ENCODE data around the gene CNN1. TPM values are rescaled to one million over a fixed set of nuclear protein-coding genes. Genes with fewer than 3 reads are reported as not detected.
A peak's percentile ranks its signal among the peaks of the same experiment; 100 is the strongest.

The CNN1 gene
- total RNA-seq, 1 experiment from 2014 or later, result 0.44 TPM

GRCh38 chr19:11578258-11579142 is 39.8 kb downstream of the CNN1 start:
- no TSS peak for BruUV-seq (replicated peaks)
- Histone ChIP-seq H3K4me1 (replicated peaks; ENCODE audit: insufficient read depth) (no peaks in the 10 kb centered on the region), H4K20me1 (ENCODE audit: insufficient read depth) (no peaks in the 10 kb centered on the region), H3K27me3 (ENCODE audit: insufficient read depth, low read depth) (no peaks in the 10 kb centered on the region), H3K27ac (no peak overlapping the region), H2AFZ (no peak overlapping the region), H3K9me3 (ENCODE audit: insufficient read depth, low read depth) (no peaks in the 10 kb centered on the region), H3K4me3 (no peak overlapping the region), H3K9me2 (ENCODE audit: insufficient read depth) (no peaks in the 10 kb centered on the region), H3K79me2 (ENCODE audit: low read depth) (no peaks in the 10 kb centered on the region), H3K36me3 (ENCODE audit: low read depth) (no peaks in the 10 kb centered on the region), H3K4me2 (no peak overlapping the region), H3F3A (ENCODE audit: insufficient read depth, low read depth) (no peaks in the 10 kb centered on the region; the same call in 1 of the 2 replicates)
- peak in 1 of 2 experiments; percentile 17 for DNase-seq
- TF ChIP-seq CTCF (conservative IDR thresholded peaks at IDR 0.05) (no peak), EZH2 (IDR thresholded peaks at IDR 0.05; ENCODE audit: low read depth) (no peak)
- CTCF ChIA-PET, result interaction anchor here (0.7 kb wide), 1 partner anchor 375 kb away, joined by 4 read pairs; no protein-coding TSS in a partner anchor
- POLR2A ChIA-PET (ENCODE audit: unreplicated experiment), result no interaction called here
- intact Hi-C loops (cut with micrococcal nuclease; ENCODE audit: unreplicated experiment), result no loop called here

- no peak overlapping the region for H3K4me3 ChIP-seq
- ChIA-PET CTCF (no interaction called here), POLR2A (ENCODE audit: unreplicated experiment) (no interaction called here)
- H3K36me3 ChIP-seq (ENCODE audit: low read depth), result no peaks in the 10 kb centered on the region
- TF ChIP-seq EZH2 (IDR thresholded peaks at IDR 0.05; ENCODE audit: low read depth), result no peak
- no peak for TF ChIP-seq CTCF (conservative IDR thresholded peaks at IDR 0.05)
- H3K4me2 ChIP-seq, result no peak overlapping the region
- H2AFZ ChIP-seq, result no peak overlapping the region
- no peaks in the 10 kb centered on the region for H3K9me2 ChIP-seq (ENCODE audit: insufficient read depth)
- no peak for DNase-seq
- no peaks in the 10 kb centered on the region; the same call in 1 of the 2 replicates for H3F3A ChIP-seq (ENCODE audit: insufficient read depth, low read depth)
- H3K9me3 ChIP-seq (ENCODE audit: insufficient read depth, low read depth), result no peaks in the 10 kb centered on the region
- no peaks in the 10 kb centered on the region for H3K4me1 ChIP-seq (replicated peaks; ENCODE audit: insufficient read depth)
- H3K27ac ChIP-seq, result no peak overlapping the region
- no TSS peak for BruUV-seq (replicated peaks)
- no peaks in the 10 kb centered on the region for H3K79me2 ChIP-seq (ENCODE audit: low read depth)
- no peaks in the 10 kb centered on the region for H4K20me1 ChIP-seq (ENCODE audit: insufficient read depth)
- no peaks in the 10 kb centered on the region for H3K27me3 ChIP-seq (ENCODE audit: insufficient read depth, low read depth)
- intact Hi-C loops (cut with micrococcal nuclease; ENCODE audit: unreplicated experiment), result no loop called here
Measured at GRCh38 chr19:11580116-11580515, 41.5 kb downstream of the CNN1 start.

- Histone ChIP-seq H3K27me3 (ENCODE audit: insufficient read depth, low read depth) (no peaks in the 10 kb centered on the region), H3K36me3 (ENCODE audit: low read depth) (no peaks in the 10 kb centered on the region), H3K4me2 (no peak overlapping the region), H2AFZ (no peak overlapping the region), H4K20me1 (ENCODE audit: insufficient read depth) (no peaks in the 10 kb centered on the region), H3K9me3 (ENCODE audit: insufficient read depth, low read depth) (no peaks in the 10 kb centered on the region), H3F3A (ENCODE audit: insufficient read depth, low read depth) (no peaks in the 10 kb centered on the region; the same call in 1 of the 2 replicates), H3K4me3 (no peak overlapping the region), H3K9me2 (ENCODE audit: insufficient read depth) (no peaks in the 10 kb centered on the region), H3K27ac (no peak overlapping the region), H3K79me2 (ENCODE audit: low read depth) (no peaks in the 10 kb centered on the region), H3K4me1 (replicated peaks; ENCODE audit: insufficient read depth) (no peaks in the 10 kb centered on the region)
- intact Hi-C loops (cut with micrococcal nuclease; ENCODE audit: unreplicated experiment), result no loop called here
- no TSS peak for BruUV-seq (replicated peaks)
- ChIA-PET POLR2A (ENCODE audit: unreplicated experiment) (interaction anchor here (0.6 kb wide), 1 partner anchor 22 kb away, joined by 7 read pairs; no protein-coding TSS in a partner anchor), CTCF (no interaction called here)
- no peak for DNase-seq
- TF ChIP-seq CTCF (conservative IDR thresholded peaks at IDR 0.05) (no peak), EZH2 (IDR thresholded peaks at IDR 0.05; ENCODE audit: low read depth) (no peak)
Measured at GRCh38 chr19:11581740-11582139, 43.1 kb downstream of the CNN1 start.

Measured in PC-9 (cell line).